GM12892 (cell line): Measurements from ENCODE around the gene CCDC6.

ENCODE experiments used
- POLR2A ChIP-seq: IDR thresholded peaks from 2 replicates; pipeline ENCODE4 v1.6.1; 2011; ENCODE audit warnings: low read depth, low read length, control low read depth
- POLR2AphosphoS5 ChIP-seq: IDR thresholded peaks from 2 replicates; pipeline ENCODE4 v1.6.1; 2011; ENCODE audit warnings: low read depth, low read length, control low read depth

DNA sequence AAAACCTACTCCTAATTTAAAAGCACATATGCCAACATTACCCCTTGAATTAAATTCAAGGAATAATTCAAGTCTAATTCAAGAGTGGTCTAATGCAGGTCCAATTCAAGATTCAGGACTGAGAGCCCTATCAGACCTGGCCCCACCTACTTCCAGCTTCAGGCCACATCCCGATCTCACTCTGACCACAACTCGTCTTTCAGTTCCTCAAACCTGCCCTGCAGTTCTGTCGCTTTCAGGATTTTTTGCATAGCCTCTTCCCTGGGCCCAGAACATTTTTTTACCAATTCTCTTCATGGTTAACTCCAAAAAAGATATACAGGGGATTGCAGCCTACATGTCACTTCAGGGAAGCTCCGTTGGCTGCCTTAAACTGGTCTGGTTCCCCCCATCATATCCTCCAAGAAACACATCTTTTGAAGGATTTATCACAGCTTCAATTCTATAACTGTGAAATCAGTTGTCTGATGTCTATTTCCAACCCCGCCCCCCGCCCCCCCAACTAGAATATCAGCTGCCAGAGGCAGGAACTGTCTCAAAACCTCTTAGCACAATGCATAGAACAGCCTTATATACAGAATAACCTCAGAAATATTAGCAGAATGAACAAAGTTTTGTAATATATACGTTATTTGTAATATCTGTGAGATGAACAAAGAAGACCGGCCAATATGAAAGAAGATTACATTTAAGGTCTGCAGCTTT is 20.8 kb downstream of the CCDC6 start:
- no peak for TF ChIP-seq POLR2AphosphoS5
- TF ChIP-seq POLR2A: no peak
